ENCODE measurements around the gene CCKAR. TPM values are rescaled to one million over a fixed set of nuclear protein-coding genes. Genes with fewer than 3 reads are reported as not detected.
A peak's percentile ranks its signal among the peaks of the same experiment; 100 is the strongest.

The CCKAR gene
- total RNA-seq, 4 donors from 2014 or later, result 1.2 to 3.4 (median 1.5) TPM

DNA sequence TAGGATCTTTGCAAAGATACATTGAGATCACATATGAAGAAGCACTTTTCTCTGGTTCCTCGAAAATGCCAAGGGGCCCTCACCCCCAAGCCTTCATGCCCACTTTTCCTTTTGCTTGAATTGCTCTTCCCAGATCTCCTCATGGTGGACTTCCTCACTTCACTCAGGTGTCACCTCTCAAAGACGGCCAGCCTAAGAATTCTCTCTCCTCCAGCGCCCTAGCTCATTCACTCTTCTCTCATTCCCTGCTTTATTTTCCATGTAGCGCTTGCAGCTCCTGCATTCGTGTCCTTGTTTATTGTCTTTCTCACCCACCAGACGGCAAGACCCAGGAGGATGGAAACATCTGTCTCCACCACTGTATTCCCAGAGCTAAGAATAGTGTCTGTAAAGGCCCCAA, 32.9 kb downstream of the CCKAR start:
- H3K36me3 ChIP-seq, result no peaks in the 10 kb centered on the region
- intact Hi-C loops (cut with DNase I), result loop anchor here (5.0 kb wide), 2 partner anchors 260 to 550 kb away; no protein-coding TSS in a partner anchor
- TF ChIP-seq, protein P1, sequence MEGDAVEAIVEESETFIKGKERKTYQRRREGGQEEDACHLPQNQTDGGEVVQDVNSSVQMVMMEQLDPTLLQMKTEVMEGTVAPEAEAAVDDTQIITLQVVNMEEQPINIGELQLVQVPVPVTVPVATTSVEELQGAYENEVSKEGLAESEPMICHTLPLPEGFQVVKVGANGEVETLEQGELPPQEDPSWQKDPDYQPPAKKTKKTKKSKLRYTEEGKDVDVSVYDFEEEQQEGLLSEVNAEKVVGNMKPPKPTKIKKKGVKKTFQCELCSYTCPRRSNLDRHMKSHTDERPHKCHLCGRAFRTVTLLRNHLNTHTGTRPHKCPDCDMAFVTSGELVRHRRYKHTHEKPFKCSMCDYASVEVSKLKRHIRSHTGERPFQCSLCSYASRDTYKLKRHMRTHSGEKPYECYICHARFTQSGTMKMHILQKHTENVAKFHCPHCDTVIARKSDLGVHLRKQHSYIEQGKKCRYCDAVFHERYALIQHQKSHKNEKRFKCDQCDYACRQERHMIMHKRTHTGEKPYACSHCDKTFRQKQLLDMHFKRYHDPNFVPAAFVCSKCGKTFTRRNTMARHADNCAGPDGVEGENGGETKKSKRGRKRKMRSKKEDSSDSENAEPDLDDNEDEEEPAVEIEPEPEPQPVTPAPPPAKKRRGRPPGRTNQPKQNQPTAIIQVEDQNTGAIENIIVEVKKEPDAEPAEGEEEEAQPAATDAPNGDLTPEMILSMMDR (IDR thresholded peaks at IDR 0.05), result no peak
- no peak for TF ChIP-seq POLR2A (IDR thresholded peaks at IDR 0.05; ENCODE audit: low read depth)
- no peak for TF ChIP-seq EP300 (IDR thresholded peaks at IDR 0.05)
- no peak for TF ChIP-seq POLR2AphosphoS5 (IDR thresholded peaks at IDR 0.05)
- H3K9me3 ChIP-seq, result peaks cover 0 to 8% (median 0%) of the 10 kb centered on the region in 4 donors
- no peak overlapping the region for H3K4me3 ChIP-seq
- 90% methylated on average over 6 of the region's 6 CpGs for WGBS
- H3K4me1 ChIP-seq, result peaks cover 0 to 30% (median 23%) of the 10 kb centered on the region in 4 donors
- no peak for DNase-seq (ENCODE audit: extremely low spot score)
- H3K27me3 ChIP-seq, result no peaks in the 10 kb centered on the region
- H3K27ac ChIP-seq (replicated peaks in 1 of 4), result no peak overlapping the region

DNA sequence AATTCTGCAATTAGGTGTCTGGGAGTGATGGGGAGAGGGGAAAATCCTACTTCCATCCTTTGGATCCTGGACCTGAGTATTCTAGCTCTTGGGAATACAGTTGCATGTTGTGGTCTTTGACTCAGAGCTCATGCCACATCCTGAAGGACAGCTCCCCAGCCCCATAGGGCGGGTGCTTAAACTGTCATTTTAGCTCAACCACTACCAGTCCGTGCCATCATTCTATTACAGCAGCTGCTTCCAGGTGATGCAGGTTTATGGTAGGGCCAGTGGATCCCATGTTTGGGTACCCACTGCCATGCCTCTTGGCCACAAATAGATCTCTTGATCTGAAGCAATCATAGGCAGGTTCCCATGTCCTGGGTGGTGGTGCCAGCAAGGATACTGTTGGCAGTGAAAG, 34.7 kb downstream of the CCKAR start:
- intact Hi-C loops (cut with DNase I), result loop anchor here (5.0 kb wide), 2 partner anchors 262 to 552 kb away; no protein-coding TSS in a partner anchor
- Histone ChIP-seq H3K9me3 (peaks cover 0 to 8% (median 0%) of the 10 kb centered on the region in 4 donors), H3K27ac (replicated peaks in 1 of 4) (no peak overlapping the region), H3K4me3 (no peak overlapping the region), H3K27me3 (no peaks in the 10 kb centered on the region), H3K4me1 (peaks cover 0 to 27% (median 18%) of the 10 kb centered on the region in 4 donors), H3K36me3 (no peaks in the 10 kb centered on the region)
- DNase-seq (ENCODE audit: extremely low spot score), result peak; percentile 62
- TF ChIP-seq POLR2AphosphoS5 (IDR thresholded peaks at IDR 0.05) (no peak), POLR2A (IDR thresholded peaks at IDR 0.05; ENCODE audit: low read depth) (no peak), EP300 (IDR thresholded peaks at IDR 0.05) (no peak)
- TF ChIP-seq, protein P1 (IDR thresholded peaks at IDR 0.05), result no peak
- WGBS, result 73% methylated on average over 1 of the region's 2 CpGs

DNA sequence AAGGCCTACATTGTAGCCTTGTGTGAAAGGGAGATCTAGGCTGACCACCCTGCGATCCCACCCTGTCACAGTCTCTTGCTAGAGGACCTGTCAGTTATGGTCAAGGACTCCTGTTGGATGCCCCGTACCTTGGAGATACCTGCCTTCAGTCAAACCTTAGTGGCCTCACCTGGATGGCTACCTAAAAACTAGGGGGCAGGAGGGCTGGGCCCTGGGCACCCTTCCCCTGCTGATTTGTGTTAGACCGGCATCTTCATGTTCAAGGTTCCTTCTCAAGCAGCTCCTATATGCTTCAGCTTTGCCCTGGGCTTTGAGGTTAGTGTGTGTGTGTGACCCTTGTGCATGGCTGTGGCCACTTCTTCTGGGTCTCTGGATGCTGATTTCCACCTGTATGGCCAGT, 35.3 kb downstream of the CCKAR start:
- no peak overlapping the region for H3K27ac ChIP-seq (replicated peaks in 1 of 4)
- TF ChIP-seq, protein P1 (IDR thresholded peaks at IDR 0.05), result no peak
- TF ChIP-seq EP300 (IDR thresholded peaks at IDR 0.05), result no peak
- TF ChIP-seq POLR2A (IDR thresholded peaks at IDR 0.05; ENCODE audit: low read depth), result no peak
- no peak for TF ChIP-seq POLR2AphosphoS5 (IDR thresholded peaks at IDR 0.05)
- no peaks in the 10 kb centered on the region for H3K36me3 ChIP-seq
- peaks cover 0 to 21% (median 13%) of the 10 kb centered on the region in 4 donors for H3K4me1 ChIP-seq
- peaks cover 0 to 8% (median 0%) of the 10 kb centered on the region in 4 donors for H3K9me3 ChIP-seq
- H3K4me3 ChIP-seq, result no peak overlapping the region
- peak; percentile 77 for DNase-seq (ENCODE audit: extremely low spot score)
- 90% methylated on average over 3 of the region's 3 CpGs for WGBS
- no peaks in the 10 kb centered on the region for H3K27me3 ChIP-seq
- intact Hi-C loops (cut with DNase I), result loop anchor here (5.0 kb wide), 2 partner anchors 262 to 552 kb away; no protein-coding TSS in a partner anchor

DNA sequence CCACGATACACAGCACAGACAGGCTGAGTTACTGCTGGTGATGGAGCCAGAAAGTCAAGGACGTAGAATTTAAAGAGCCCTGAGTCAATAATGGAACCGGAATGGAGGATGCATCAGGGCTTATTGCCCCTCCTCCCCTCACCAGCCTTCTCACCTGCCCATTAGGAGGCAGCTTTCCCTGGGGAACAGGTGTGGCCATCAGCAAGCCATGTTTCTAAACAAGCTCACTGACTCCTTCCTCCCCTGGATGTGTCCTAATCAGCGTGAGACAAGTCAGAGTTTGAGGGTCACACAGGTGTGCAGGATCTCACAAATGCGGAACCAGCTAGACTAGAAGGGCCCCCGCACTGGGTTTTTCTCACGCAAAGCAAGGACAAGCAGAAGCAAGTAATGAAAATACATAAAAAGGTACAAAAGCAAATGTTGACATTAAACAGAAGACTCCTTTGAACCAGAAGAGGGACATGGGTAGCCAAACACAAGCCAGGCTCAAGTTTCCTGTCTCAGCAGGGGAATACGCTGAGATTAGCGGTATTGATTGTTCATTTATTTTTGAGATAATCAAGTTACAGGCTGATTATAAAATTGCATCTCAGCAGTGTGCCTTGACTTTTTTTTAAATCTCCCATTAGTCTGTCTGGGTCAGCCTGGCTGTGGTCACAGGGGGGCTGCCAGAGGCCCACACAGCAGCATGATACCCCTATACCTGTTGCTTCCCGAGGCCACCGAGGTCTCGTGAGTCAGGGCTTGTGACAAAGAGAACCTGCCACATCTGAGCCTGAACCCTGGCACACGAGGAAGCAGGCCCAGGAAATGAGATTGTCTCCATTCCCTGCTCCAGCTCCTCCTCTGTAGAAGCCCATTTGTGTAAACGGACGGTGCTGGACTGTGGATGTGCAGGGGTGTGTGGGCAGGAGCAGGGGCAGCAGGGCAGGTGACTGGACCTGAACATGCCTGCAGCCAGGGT, 37.4 kb downstream of the CCKAR start:
- Histone ChIP-seq H3K4me1 (peaks cover 0 to 2% (median 0%) of the 10 kb centered on the region in 4 donors), H3K36me3 (no peaks in the 10 kb centered on the region), H3K27ac (replicated peaks in 1 of 4) (no peak overlapping the region), H3K27me3 (no peaks in the 10 kb centered on the region), H3K4me3 (no peak overlapping the region), H3K9me3 (peaks cover 0 to 8% (median 0%) of the 10 kb centered on the region in 4 donors)
- intact Hi-C loops (cut with DNase I), result no loop called here
- no peak for TF ChIP-seq POLR2AphosphoS5 (IDR thresholded peaks at IDR 0.05)
- no peak for TF ChIP-seq POLR2A (IDR thresholded peaks at IDR 0.05; ENCODE audit: low read depth)
- no peak for TF ChIP-seq EP300 (IDR thresholded peaks at IDR 0.05)
- TF ChIP-seq, protein P1 (IDR thresholded peaks at IDR 0.05), result no peak
- peak; percentile 87 for DNase-seq (ENCODE audit: extremely low spot score)
- WGBS, result 85% methylated on average over 15 of the region's 15 CpGs

Measured in esophagus muscularis mucosa (tissue), 4 donors.